NCI-H2196 (cell line): ENCODE results near the gene GBP1.
"Not testable (repeated sequence)": the region's sequence is repeated elsewhere in the genome, so short reads cannot be mapped to it uniquely, and the experiment has no call there.

ENCODE experiments used
- DNase-seq: peaks from one replicate; lab custom pipeline; 2025; ENCODE audit not compliant: unreplicated experiment; lab: John Stamatoyannopoulos, UW

The GBP1 gene

DNA sequence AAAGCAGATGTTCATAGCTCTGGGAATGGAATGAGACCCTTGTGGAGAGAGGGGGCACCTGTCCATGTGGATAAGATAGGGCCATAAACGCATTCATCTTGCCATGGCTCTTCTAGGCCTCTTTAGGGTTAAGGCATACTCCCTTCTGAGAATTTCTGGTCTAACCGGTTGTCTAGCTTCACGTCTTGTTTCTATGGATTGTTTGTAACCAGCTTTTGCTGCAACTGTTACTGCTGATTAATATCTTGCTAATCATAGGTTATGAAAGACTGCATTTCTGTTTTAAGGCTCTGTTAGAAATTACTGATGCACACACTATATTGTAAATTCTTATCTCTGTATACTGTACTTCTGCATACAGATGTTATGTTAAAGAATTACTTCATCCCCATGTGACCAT is 46.7 kb downstream of the GBP1 start:
- DNase-seq = not testable (repeated sequence)

GRCh38 chr1:89008511-89008910 is 56.5 kb downstream of the GBP1 start:
- no peak for DNase-seq

- DNase-seq = no peak
Measured at GRCh38 chr1:89005286-89006151, 59.5 kb downstream of the GBP1 start.
